Measurements from ENCODE around the gene OSBPL5.

DNA sequence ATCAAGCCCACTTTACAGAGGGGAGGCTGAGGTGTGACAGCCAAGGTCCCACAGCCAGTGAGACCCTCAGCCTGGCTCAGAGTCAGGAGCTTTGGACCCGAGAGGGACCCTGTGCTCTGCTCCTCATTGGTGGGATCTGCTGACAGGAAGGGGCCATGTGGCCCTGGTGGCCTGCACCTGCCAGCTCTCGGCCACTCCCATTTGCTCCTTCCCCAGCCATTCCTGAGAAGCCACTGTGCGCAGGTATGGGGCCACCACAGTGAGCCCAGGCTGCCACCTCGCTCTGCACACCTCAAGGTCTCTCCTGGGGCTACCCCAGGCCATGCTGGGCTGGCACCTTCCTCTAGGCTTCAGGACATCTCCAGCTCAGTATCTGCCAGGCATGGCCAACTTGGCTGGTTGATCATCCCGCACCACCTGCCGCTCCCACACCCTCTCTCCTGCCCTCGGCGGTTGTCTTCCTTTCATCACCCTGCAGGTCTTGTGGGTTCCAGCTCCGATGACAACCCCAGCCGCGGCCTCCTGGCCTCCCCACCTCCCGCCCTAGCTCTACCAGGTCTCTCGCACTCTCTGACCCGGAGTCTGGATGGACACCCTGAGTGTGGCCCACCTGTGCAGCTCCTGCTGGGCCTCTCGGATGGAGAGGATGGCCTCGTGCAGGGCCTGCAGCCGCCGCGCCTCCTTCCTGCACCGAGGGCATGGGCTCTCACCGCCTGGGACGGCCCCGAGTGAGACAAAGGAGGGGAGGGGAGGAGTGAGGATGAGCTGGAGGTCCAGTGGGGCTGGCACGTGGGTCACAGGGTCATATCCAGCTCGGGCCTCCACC, 75.7 kb downstream of the OSBPL5 start:
- TF ChIP-seq POLR2A (IDR thresholded peaks at IDR 0.05) = no peak
- TF ChIP-seq, protein P1, sequence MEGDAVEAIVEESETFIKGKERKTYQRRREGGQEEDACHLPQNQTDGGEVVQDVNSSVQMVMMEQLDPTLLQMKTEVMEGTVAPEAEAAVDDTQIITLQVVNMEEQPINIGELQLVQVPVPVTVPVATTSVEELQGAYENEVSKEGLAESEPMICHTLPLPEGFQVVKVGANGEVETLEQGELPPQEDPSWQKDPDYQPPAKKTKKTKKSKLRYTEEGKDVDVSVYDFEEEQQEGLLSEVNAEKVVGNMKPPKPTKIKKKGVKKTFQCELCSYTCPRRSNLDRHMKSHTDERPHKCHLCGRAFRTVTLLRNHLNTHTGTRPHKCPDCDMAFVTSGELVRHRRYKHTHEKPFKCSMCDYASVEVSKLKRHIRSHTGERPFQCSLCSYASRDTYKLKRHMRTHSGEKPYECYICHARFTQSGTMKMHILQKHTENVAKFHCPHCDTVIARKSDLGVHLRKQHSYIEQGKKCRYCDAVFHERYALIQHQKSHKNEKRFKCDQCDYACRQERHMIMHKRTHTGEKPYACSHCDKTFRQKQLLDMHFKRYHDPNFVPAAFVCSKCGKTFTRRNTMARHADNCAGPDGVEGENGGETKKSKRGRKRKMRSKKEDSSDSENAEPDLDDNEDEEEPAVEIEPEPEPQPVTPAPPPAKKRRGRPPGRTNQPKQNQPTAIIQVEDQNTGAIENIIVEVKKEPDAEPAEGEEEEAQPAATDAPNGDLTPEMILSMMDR (IDR thresholded peaks at IDR 0.05) = no peak
